Aorta (tissue), 5 donors: ENCODE data around the gene HMCES. TPM values are rescaled to one million over a fixed set of nuclear protein-coding genes. Genes with fewer than 3 reads are reported as not detected.

Experiments
- ATAC-seq: fragments of 200-7000 bp; cut with Tn5 transposase; one replicate; pipeline ENCODE4 v1.9.1; 2022; ENCODE audit warnings: moderate library complexity; ENCODE audit not compliant: low FRiP score
- DNase-seq, 2 donors: peaks; one replicate each; pipeline ENCODE4 v3.0.0-alpha.2; 2020
- H3K27ac ChIP-seq, 2 donors: one replicate each; pipeline ENCODE4 v1.5.1; 2013; ENCODE audit warnings: low read length in 2 of 2, mild to moderate bottlenecking in 2 of 2, moderate library complexity in 2 of 2, control low read depth in 1 of 2, inconsistent platforms in 1 of 2, low read depth in 1 of 2
- H3K27me3 ChIP-seq, 2 donors: one replicate each; pipeline ENCODE4 v1.6.1; 2013; ENCODE audit warnings: control low read depth in 1 of 2, low read length in 1 of 2, mild to moderate bottlenecking in 1 of 2, moderate library complexity in 1 of 2; ENCODE audit not compliant: insufficient read depth in 2 of 2, control insufficient read depth in 1 of 2
- H3K36me3 ChIP-seq, 2 donors: one replicate each; pipeline ENCODE4 v1.6.1; 2013; ENCODE audit warnings: control low read depth in 1 of 2, low read length in 1 of 2, mild to moderate bottlenecking in 1 of 2; ENCODE audit not compliant: insufficient read depth in 2 of 2, control insufficient read depth in 1 of 2
- H3K4me1 ChIP-seq, 2 donors: one replicate each; pipeline ENCODE4 v1.6.1; 2013; ENCODE audit warnings: low read length in 2 of 2, control low read depth in 1 of 2, mild to moderate bottlenecking in 1 of 2, moderate library complexity in 1 of 2; ENCODE audit not compliant: insufficient read depth in 2 of 2, control insufficient read depth in 1 of 2
- H3K4me3 ChIP-seq, 2 donors: one replicate each; pipeline ENCODE4 v1.5.1; 2013; ENCODE audit warnings: low read length in 2 of 2, control low read depth in 1 of 2, mild to moderate bottlenecking in 1 of 2
- H3K9me3 ChIP-seq: one replicate; pipeline ENCODE4 v1.6.1; 2013; ENCODE audit warnings: mild to moderate bottlenecking, low read length; ENCODE audit not compliant: control insufficient read depth
- WGBS, 2 donors: extraction: QIAGEN DNeasy Blood & Tissue Kit; methylation state at CpG; one replicate each; pipeline ENCODE4 v1.1.7; 2013; 5-methylcytosine and 5-hydroxymethylcytosine counted together
- intact Hi-C, 2 donors: fragments of 100-400 bp; cut with DNase I; formaldehyde crosslinking; loops; one replicate each; pipeline versions ENCODE4 v1.14.2 to v1.15.0; 2022
- polyA plus RNA-seq, 2 donors: library from polyadenylated mRNA; stranded (reverse); fragments of 200-250 nt; gene quantifications; one replicate each; pipeline ENCODE4 v1.2.3, GENCODE V29; 2013
- total RNA-seq, 2 donors: library from RNA; stranded (reverse); fragmentation: NEBNext Ultra II Directional; extraction: Animal tissue kit (Norgen Biotek cat#: 25700); gene quantifications; one replicate each; pipeline ENCODE4 v1.2.1, GENCODE V29; 2021
- donor health status: healthy with polysubstance abuse.
- donor health status: Bipolar disorder and iron deficiency.
- donor health status: DM: no; HTN: no; CAD: no.
- donor health status: DM: no; HTN: no; CAD: no.
- donor health status: DM: yes; HTN: yes; CAD: no.

HMCES gene
- total and polyA plus RNA-seq, 4 donors = 24.3 to 31.9 (median 29.8) TPM

DNA sequence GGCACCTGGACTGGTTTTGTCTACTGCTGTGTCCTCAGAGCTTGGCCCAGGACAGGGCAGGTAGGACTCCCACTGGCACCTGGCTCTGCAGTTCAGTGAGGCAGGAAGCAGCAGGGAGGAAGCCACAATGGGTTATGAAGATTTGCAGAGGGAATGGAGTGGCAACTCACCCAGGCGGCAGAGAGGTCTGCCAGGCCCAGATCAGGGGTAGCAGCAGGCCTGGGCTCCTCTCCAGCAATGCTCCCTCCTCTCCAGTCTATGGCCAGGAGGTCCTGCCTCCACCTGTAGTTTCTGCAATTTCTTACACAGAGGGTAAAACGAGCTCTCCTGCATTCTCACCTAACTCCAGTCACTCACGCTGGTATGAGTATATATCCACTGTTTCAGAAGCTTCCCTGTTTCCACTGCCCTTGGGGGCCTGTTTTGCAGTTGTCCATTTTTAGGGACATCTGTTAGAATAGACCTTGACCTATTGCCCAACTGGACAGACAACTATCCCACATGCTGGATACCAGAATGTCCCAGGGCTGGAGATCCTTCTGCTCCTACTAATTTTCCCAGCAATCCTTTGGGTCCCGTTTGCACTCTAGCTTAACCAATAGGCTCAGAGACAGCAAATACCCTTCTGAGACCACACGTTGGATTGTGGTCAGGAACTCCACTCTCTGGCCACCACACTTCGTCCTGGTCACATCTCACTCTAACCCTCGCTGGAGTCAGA lies 35.2 kb downstream of the HMCES start:
- no peaks in the 10 kb centered on the region for H3K36me3 ChIP-seq
- H3K4me3 ChIP-seq = no peak overlapping the region
- ATAC-seq (no peak), DNase-seq (no peak)
- H3K4me1 ChIP-seq = no peaks in the 10 kb centered on the region
- 34 to 38% methylated on average over 7 of the region's 7 CpGs for WGBS, 2 donors
- H3K9me3 ChIP-seq = no peaks in the 10 kb centered on the region
- H3K27me3 ChIP-seq = no peaks in the 10 kb centered on the region
- intact Hi-C loops = loop anchor here in 1 of 2 donors (5.0 kb wide), 1 partner anchor 37 kb away; the partner anchor contains the start of gene HMCES
- peak overlapping the region in 1 of 2 donors; percentile 7 for H3K27ac ChIP-seq

DNA sequence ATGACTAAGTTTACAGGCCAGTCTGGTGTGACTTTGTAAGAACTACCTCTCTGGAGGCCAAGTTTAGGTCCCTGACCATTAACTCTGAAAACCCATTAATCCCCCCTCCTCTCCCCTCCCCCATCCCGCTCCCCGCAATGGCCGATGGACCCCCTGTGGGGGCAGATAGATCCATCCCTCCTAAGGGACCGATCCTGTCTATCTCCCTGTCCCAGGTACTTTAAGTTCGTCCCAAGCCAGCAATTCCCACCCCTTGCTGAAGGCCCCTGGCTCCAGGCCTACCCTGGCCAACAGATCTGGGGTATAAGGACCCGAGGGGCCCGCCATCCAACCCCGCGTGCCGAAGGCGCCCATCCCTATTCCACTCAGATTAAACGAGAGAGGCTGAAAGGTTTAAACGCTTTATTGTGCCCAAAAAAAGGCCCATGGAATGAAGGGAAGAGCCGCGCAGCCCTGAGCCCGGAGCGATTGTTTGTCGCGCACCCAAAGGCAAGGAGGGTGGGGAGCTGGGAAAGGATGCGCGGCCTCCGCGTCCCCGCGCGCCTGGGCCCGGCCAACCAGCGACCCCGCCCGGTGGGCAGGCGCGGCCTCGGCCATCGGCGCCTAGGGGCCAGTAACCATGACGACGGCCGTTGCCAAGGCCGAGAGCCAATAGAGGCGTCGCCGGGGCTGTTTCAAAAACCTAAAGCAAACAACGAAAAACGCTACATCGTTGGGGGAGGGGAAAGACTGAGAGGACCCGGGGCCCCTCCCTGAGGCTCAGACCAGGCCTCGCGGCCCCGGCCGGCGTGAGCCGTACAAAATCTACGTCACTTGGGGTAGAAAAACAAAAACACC lies 35.9 kb downstream of the HMCES start:
- ATAC-seq (peak; percentile 86), DNase-seq (peak; percentile 92 to 94)
- Histone ChIP-seq H3K9me3 (no peaks in the 10 kb centered on the region), H3K4me1 (no peaks in the 10 kb centered on the region), H3K27me3 (no peaks in the 10 kb centered on the region), H3K27ac (peak overlapping the region in 1 of 2 donors; percentile 72), H3K4me3 (peak overlapping the region; percentile 75 to 84), H3K36me3 (no peaks in the 10 kb centered on the region)
- intact Hi-C loops = loop anchor here in 1 of 2 donors (5.0 kb wide), 1 partner anchor 37 kb away; the partner anchor contains the start of gene HMCES
- whole genome bisulfite sequencing, 2 donors = 0 to 1% methylated on average over 53 of the region's 53 CpGs

DNA sequence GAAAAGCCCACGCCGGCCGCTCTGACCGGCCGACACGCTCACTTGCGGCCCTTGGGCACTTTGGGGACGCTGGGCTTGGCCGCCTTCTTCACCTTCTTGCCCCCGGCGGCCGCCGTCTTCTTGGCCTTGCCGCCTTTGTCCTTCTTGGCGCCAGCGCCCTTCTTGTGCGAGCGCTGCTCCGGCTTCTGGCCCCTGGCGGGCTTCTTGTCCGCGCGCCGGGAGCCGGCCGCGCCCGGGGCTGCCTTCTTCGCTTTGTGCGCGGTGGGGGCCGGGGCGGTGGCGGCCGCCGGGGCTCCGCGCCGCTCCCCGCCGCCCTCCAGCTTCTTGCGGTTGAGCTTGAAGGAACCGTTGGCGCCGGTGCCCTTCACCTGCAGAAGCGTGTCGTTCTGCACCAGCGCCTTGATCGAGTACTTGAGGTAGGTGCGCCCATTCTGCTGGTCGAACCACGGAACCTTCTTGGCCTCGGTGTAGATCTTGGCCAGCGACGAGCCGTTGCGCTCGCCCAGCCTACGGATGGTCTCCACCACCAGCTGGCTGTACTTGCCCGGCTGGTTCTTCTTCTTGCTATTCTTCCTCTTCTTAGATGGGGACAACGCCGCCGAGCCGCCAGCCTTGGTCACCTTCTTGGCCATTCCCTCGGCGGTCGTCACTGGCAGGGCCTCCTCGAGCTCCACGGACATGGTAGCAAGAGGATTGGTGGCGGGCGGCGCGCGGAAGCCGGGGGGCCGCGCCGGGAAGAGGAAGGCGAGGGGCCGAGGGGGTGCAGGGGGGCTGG lies 36.7 kb downstream of the HMCES start:
- ATAC-seq (peak; percentile 1), DNase-seq (peak; percentile 71 to 85)
- WGBS, 2 donors = 0 to 1% methylated on average over 73 to 80 of the region's 80 CpGs
- Histone ChIP-seq H3K4me1 (no peaks in the 10 kb centered on the region), H3K27me3 (no peaks in the 10 kb centered on the region), H3K27ac (peak overlapping the region; percentile 53 to 72), H3K9me3 (no peaks in the 10 kb centered on the region), H3K36me3 (no peaks in the 10 kb centered on the region), H3K4me3 (peak overlapping the region; percentile 75 to 84)
- intact Hi-C loops = no loop called here

DNA sequence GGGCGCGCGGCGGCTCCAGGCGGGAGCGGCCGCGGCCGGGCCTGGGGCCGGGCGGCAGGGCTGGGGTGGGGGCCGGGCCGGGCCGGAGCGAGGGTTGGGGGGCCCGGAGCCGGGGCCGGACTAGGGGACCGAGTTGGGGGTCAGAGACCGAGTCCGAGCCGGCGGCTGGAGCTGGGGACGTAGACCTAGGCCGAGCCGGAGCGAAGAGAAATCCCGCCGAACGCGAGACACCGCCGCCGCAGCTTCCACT lies 37.3 kb downstream of the HMCES start:
- peak overlapping the region; percentile 75 to 84 for H3K4me3 ChIP-seq
- DNase-seq = no peak
- ATAC-seq = no peak
- peak overlapping the region in 1 of 2 donors; percentile 53 for H3K27ac ChIP-seq
- no peaks in the 10 kb centered on the region for H3K27me3 ChIP-seq
- WGBS, 2 donors = 0 to 1% methylated on average over 21 to 34 of the region's 34 CpGs
- H3K4me1 ChIP-seq = no peaks in the 10 kb centered on the region
- intact Hi-C loops = loop anchor here in 1 of 2 donors (1.0 kb wide), 1 partner anchor 37 kb away; no protein-coding TSS in a partner anchor
- H3K36me3 ChIP-seq = peaks cover 0 to 2% of the 10 kb centered on the region in 2 donors
- no peaks in the 10 kb centered on the region for H3K9me3 ChIP-seq

DNA sequence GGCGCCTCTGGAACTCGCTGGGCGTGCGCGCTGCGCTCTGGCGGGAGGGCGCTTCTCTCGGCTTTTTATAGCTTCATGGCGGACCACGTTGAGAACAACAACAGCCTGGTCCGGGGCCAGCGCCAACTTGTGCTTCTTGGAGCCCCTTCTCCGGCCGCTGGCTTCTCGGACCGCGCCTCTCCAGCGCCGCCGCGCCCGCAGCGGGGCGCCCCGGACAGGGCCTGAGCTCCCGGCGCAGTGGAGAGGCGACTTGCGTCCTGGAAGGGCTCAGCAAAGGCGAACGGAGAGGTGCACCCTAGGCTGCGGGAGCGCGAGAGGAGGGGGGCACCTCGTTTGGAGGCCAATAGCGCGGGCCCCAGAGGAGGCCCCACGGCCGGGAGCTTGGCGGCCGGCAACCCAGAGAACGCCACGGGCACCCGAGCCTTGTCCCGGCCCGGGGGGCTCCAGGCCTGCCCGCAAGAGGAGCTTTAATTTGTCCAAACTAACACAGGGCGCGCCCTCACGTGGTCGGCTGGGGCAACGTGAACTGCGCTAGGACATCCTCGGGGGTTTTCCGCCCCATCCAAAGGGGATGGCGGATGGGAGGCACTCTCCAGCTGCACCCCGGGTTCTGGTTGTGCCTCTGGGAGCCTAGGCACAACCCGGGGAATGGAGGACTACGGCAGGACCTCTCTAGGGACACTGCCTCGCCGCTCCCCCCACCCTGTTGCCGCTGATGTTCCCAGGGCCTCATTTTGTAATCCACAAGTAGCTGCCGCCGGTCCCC lies 37.8 kb downstream of the HMCES start:
- DNase-seq = peak; percentile 89 to 95
- Histone ChIP-seq H3K27ac (peak overlapping the region; percentile 15 to 53), H3K27me3 (no peaks in the 10 kb centered on the region), H3K4me3 (peak overlapping the region; percentile 75 to 84), H3K4me1 (no peaks in the 10 kb centered on the region), H3K9me3 (no peaks in the 10 kb centered on the region), H3K36me3 (peaks cover 0 to 2% of the 10 kb centered on the region in 2 donors)
- intact Hi-C loops = loop anchor here in 1 of 2 donors (1.0 kb wide), 1 partner anchor 37 kb away; no protein-coding TSS in a partner anchor
- 0% methylated on average over 63 to 65 of the region's 65 CpGs for WGBS, 2 donors
- ATAC-seq = peak; percentile 79

DNA sequence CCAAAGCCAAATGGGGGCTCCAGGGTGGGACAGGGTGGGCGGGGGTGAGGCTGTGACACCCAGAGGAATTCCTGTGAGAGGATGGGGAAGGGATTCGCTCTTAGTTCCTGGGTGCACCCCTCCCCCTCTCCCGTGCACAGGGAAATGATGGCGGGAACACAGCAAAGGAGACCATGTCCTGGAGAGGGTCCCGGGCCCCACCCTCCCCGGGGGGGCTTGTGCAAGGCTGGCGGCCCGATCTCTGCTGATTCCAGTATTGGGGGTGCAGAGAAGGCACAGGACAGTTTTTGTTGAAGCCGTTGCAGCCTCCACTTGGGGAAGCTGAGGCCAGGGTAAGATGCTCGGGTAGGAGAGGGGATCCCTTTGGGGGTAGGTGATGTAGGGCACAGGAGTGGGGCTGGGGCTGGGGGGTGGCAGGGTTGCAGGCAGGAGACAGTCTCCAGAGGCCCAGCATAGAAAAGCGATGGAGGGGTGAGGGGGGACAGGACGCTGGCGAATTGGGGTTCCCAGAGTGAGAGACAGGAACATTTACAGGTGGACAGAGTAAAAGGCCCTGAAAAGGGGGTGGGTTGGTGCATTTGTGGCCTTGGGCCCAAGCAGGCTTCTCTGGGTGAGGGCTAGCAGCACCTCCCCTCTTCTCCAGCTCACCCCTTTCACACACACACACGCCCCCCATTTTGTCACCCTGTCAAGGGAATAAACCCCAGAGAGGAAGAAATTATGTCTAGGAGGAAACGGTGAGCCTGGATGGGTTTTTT lies 38.5 kb downstream of the HMCES start:
- no peak for ATAC-seq
- no peaks in the 10 kb centered on the region for H3K9me3 ChIP-seq
- WGBS, 2 donors = 31 to 36% methylated on average over 15 of the region's 15 CpGs
- H3K4me3 ChIP-seq = peak overlapping the region in 1 of 2 donors; percentile 84
- peaks cover 0 to 2% of the 10 kb centered on the region in 2 donors for H3K36me3 ChIP-seq
- H3K27ac ChIP-seq = no peak overlapping the region
- H3K27me3 ChIP-seq = no peaks in the 10 kb centered on the region
- H3K4me1 ChIP-seq = no peaks in the 10 kb centered on the region
- intact Hi-C loops = no loop called here
- no peak for DNase-seq

DNA sequence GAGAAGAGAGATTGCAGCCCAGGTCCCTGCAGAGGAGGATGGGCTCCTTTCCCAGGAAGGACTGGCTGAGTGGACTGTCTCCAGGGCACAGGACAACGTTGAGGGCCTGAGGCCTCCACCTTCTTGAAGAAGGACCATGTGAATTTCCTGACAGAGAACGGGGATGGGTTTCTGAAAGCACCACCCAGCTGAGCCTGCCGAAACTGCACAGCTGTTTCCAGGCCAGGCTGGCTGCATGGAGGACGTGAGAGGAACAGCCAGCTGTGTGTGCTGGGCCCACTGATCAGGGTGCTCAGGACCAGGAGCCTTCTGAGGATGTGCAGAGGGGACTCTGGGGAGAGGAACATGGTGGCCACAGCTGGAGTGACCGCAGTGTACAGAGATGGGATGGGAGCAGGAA lies 39.2 kb downstream of the HMCES start:
- WGBS, 2 donors = 67% methylated on average over 5 of the region's 5 CpGs
- intact Hi-C loops = no loop called here
- no peak for DNase-seq
- Histone ChIP-seq H3K27me3 (no peaks in the 10 kb centered on the region), H3K4me1 (no peaks in the 10 kb centered on the region), H3K36me3 (peaks cover 0 to 2% of the 10 kb centered on the region in 2 donors), H3K9me3 (no peaks in the 10 kb centered on the region), H3K4me3 (no peak overlapping the region), H3K27ac (no peak overlapping the region)
- no peak for ATAC-seq
